H1 (cell line): ENCODE results near the gene PPP1R12C. TPM values are rescaled to one million over a fixed set of nuclear protein-coding genes. Genes with fewer than 3 reads are reported as not detected.

ENCODE experiments used
- CTCF ChIA-PET: fragments of 300-600 bp; sonication (Branson Sonifier 250); formaldehyde crosslinking; loops from one replicate; lab custom pipeline; 2021; ENCODE audit not compliant: partially characterized antibody; lab: Charles Lee
- POLR2A ChIA-PET: fragments of 300-600 bp; sonication (Branson Sonifier 250); formaldehyde crosslinking; loops from one replicate; lab custom pipeline; 2021; ENCODE audit warnings: inconsistent platforms; ENCODE audit not compliant: partially characterized antibody; lab: Charles Lee
- DNase-seq, 2 experiments: peaks; one replicate each; pipeline versions ENCODE4 v3.0.0 to v3.0.0-alpha.2; 2010 to 2022; ENCODE audit warnings: low spot score in 2 of 2, low read depth in 1 of 2, mixed read lengths in 1 of 2
- FAIRE-seq: peaks from 2 replicates; lab custom pipeline; 2011; peaks lifted over from hg19 to GRCh38; lab: Jason Lieb, UNC
- H2AFZ ChIP-seq: 2 replicates; pipeline ENCODE4 v1.8.1; 2012; ENCODE audit warnings: low read length, inconsistent platforms
- H2AK5ac ChIP-seq: 2 replicates; pipeline ENCODE4 v1.6.1; 2013; ENCODE audit warnings: low read depth, low read length
- H2BK120ac ChIP-seq: replicated peaks from 2 replicates; pipeline ENCODE3; 2013; ENCODE audit warnings: low read depth, low read length, inconsistent platforms
- H2BK12ac ChIP-seq: 2 replicates; pipeline ENCODE4 v1.6.1; 2013; ENCODE audit warnings: low read depth, low read length
- H2BK15ac ChIP-seq: 2 replicates; pipeline ENCODE4 v1.6.1; 2013; ENCODE audit warnings: low read length
- H2BK20ac ChIP-seq: 2 replicates; pipeline ENCODE4 v1.6.1; 2013; ENCODE audit warnings: low read length
- H2BK5ac ChIP-seq: 2 replicates; pipeline ENCODE4 v1.6.1; 2013; ENCODE audit warnings: low read depth, low read length
- H3K14ac ChIP-seq: 2 replicates; pipeline ENCODE4 v1.6.1; 2013; ENCODE audit warnings: inconsistent platforms; ENCODE audit not compliant: insufficient read length
- H3K18ac ChIP-seq: 2 replicates; pipeline ENCODE4 v1.6.1; 2013; ENCODE audit warnings: low read length; ENCODE audit errors: extremely low read depth
- H3K23ac ChIP-seq: 2 replicates; pipeline ENCODE4 v1.6.1; 2013; ENCODE audit warnings: inconsistent platforms; ENCODE audit not compliant: insufficient read length
- H3K23me2 ChIP-seq: 2 replicates; pipeline ENCODE4 v1.6.1; 2013; ENCODE audit warnings: low read depth, low read length
- H3K27ac ChIP-seq: 2 replicates; pipeline ENCODE4 v1.6.1; 2011; ENCODE audit warnings: low read depth, low read length, inconsistent platforms
- H3K27me3 ChIP-seq, 4 experiments: replicated peaks in 1 of 4; 1 replicate in 1 of 4; 2 replicates in 3 of 4; pipeline versions ENCODE4 v1.6.1 to v1.8.1; 2011 to 2013; ENCODE audit warnings: low read length in 3 of 4, mild to moderate bottlenecking in 3 of 4, inconsistent platforms in 2 of 4, mixed read lengths in 2 of 4, moderate library complexity in 1 of 4; ENCODE audit not compliant: control insufficient read depth in 3 of 4, insufficient read depth in 3 of 4; ENCODE audit errors: extremely low read depth in 1 of 4
- H3K36me3 ChIP-seq, 4 experiments: 2 replicates each; pipeline versions ENCODE4 v1.6.1 to v1.8.1; 2011 to 2013; ENCODE audit warnings: mild to moderate bottlenecking in 4 of 4, low read length in 3 of 4, moderate library complexity in 2 of 4, control low read depth in 1 of 4, inconsistent platforms in 1 of 4; ENCODE audit not compliant: insufficient read depth in 4 of 4, control insufficient read depth in 2 of 4
- H3K4ac ChIP-seq: replicated peaks from 2 replicates; pipeline ENCODE3; 2013; ENCODE audit warnings: low read length, low read depth, mixed read lengths, inconsistent platforms; ENCODE audit not compliant: insufficient read length
- H3K4me1 ChIP-seq, 4 experiments: replicated peaks in 1 of 4; 1 replicate in 1 of 4; 2 replicates in 3 of 4; pipeline versions ENCODE4 v1.6.1 to v1.8.1; 2011 to 2013; ENCODE audit warnings: low read length in 3 of 4, inconsistent platforms in 2 of 4, mixed read lengths in 1 of 4; ENCODE audit not compliant: insufficient read depth in 4 of 4, control insufficient read depth in 3 of 4
- H3K4me2 ChIP-seq, 2 experiments: 2 replicates each; pipeline versions ENCODE4 v1.6.1 to v1.8.1; 2011 to 2013; ENCODE audit warnings: low read depth in 2 of 2, low read length in 2 of 2, control low read depth in 1 of 2, inconsistent platforms in 1 of 2, mild to moderate bottlenecking in 1 of 2; ENCODE audit not compliant: insufficient read depth in 1 of 2
- H3K4me3 ChIP-seq, 4 experiments: fragments of 200-600, 300-600 bp in 1 of 4; sonication (generic), shearing (Covaris generic), sonication (Bioruptor Twin) in 1 of 4; 2 replicates each; pipeline versions ENCODE4 v1.5.1 to v1.8.1; 2011 to 2016; ENCODE audit warnings: low read length in 4 of 4, low read depth in 3 of 4, control low read depth in 2 of 4, inconsistent platforms in 2 of 4, mild to moderate bottlenecking in 2 of 4, mixed read lengths in 1 of 4, moderate library complexity in 1 of 4; ENCODE audit not compliant: insufficient read depth in 2 of 4; ENCODE audit errors: extremely low read depth in 1 of 4
- H3K56ac ChIP-seq: replicated peaks from 2 replicates; pipeline ENCODE3; 2013; ENCODE audit warnings: low read depth, mild to moderate bottlenecking, mixed read lengths, low read length, inconsistent platforms; ENCODE audit not compliant: insufficient read length
- H3K79me1 ChIP-seq: 2 replicates; pipeline ENCODE4 v1.6.1; 2013; ENCODE audit warnings: low read depth, low read length, control low read depth
- H3K79me2 ChIP-seq, 2 experiments: 2 replicates each; pipeline versions ENCODE4 v1.6.1 to v1.8.1; 2012 to 2013; ENCODE audit warnings: low read length in 2 of 2, mild to moderate bottlenecking in 2 of 2, inconsistent platforms in 1 of 2; ENCODE audit not compliant: insufficient read depth in 2 of 2, control insufficient read depth in 1 of 2
- H3K9ac ChIP-seq, 4 experiments: replicated peaks in 1 of 4; 1 replicate in 1 of 4; 2 replicates in 3 of 4; pipeline versions ENCODE4 v1.6.1 to v1.8.1; 2011 to 2013; ENCODE audit warnings: low read depth in 3 of 4, low read length in 3 of 4, control low read depth in 2 of 4, mild to moderate bottlenecking in 2 of 4, moderate library complexity in 2 of 4, inconsistent platforms in 1 of 4; ENCODE audit errors: extremely low read depth in 1 of 4
- H3K9me3 ChIP-seq, 2 experiments: 2 replicates each; pipeline versions ENCODE4 v1.6.1 to v1.8.1; 2012 to 2013; ENCODE audit warnings: mild to moderate bottlenecking in 2 of 2, moderate library complexity in 2 of 2, control low read depth in 1 of 2, inconsistent platforms in 1 of 2, low read depth in 1 of 2, low read length in 1 of 2, mixed read lengths in 1 of 2; ENCODE audit not compliant: insufficient read depth in 2 of 2
- H4K20me1 ChIP-seq, 2 experiments: replicated peaks in 1 of 2; 2 replicates each; pipeline versions ENCODE3 to v1.8.1; 2011 to 2013; ENCODE audit warnings: inconsistent platforms in 2 of 2, low read length in 2 of 2, mild to moderate bottlenecking in 1 of 2; ENCODE audit not compliant: insufficient read depth in 2 of 2, control insufficient read depth in 1 of 2
- H4K5ac ChIP-seq: 2 replicates; pipeline ENCODE4 v1.6.1; 2013; ENCODE audit warnings: low read length, low read depth, mixed read lengths, inconsistent platforms; ENCODE audit not compliant: insufficient read length
- H4K8ac ChIP-seq: 2 replicates; pipeline ENCODE4 v1.8.0; 2013; ENCODE audit warnings: mild to moderate bottlenecking, moderate library complexity, low read length, inconsistent platforms; ENCODE audit not compliant: insufficient read depth; ENCODE audit errors: extremely low read depth
- H4K91ac ChIP-seq: replicated peaks from 2 replicates; pipeline ENCODE3; 2013; ENCODE audit warnings: low read length, mixed read lengths, inconsistent platforms; ENCODE audit not compliant: insufficient read length
- CHD1 ChIP-seq: IDR thresholded peaks from 2 replicates; pipeline ENCODE4 v1.6.1; 2012; ENCODE audit warnings: low read depth, low read length, improper control_type of control experiment
- CHD2 ChIP-seq: IDR thresholded peaks from 2 replicates; pipeline ENCODE4 v1.6.1; 2012; ENCODE audit warnings: low read length, improper control_type of control experiment
- CREB1 ChIP-seq: IDR thresholded peaks from 2 replicates; pipeline ENCODE4 v1.6.1; 2012; ENCODE audit warnings: inconsistent platforms
- GTF2F1 ChIP-seq: IDR thresholded peaks from 2 replicates; pipeline ENCODE4 v1.6.1; 2012; ENCODE audit warnings: low read depth, low read length, improper control_type of control experiment, borderline replicate concordance
- KDM1A ChIP-seq: fragments of 200-600, 300-600 bp; sonication (generic); IDR thresholded peaks from 2 replicates; pipeline ENCODE4 v1.7.1; 2016; ENCODE audit warnings: mild to moderate bottlenecking, low read length, borderline replicate concordance
- RAD21 ChIP-seq, 2 experiments: IDR thresholded peaks in 1 of 2; conservative IDR thresholded peaks in 1 of 2; 2 replicates each; pipeline ENCODE4 v1.6.1; 2011; ENCODE audit warnings: low read depth in 2 of 2, low read length in 2 of 2, improper control_type of control experiment in 1 of 2, inconsistent platforms in 1 of 2, mild to moderate bottlenecking in 1 of 2, moderate library complexity in 1 of 2
- RNF2 ChIP-seq: fragments of 200-900, 300-1000 bp; sonication (generic); IDR thresholded peaks from 2 replicates; pipeline ENCODE4 v1.7.1; 2016; ENCODE audit warnings: borderline replicate concordance, low read depth, mild to moderate bottlenecking, antibody characterized with exemption, low read length; ENCODE audit not compliant: poor library complexity, severe bottlenecking; ENCODE audit errors: missing control alignments
- SAP30 ChIP-seq: fragments of 300-600 bp; sonication (generic); IDR thresholded peaks from 2 replicates; pipeline ENCODE4 v1.7.1; 2012; ENCODE audit warnings: low read length, moderate library complexity, mild to moderate bottlenecking, inconsistent platforms; ENCODE audit not compliant: insufficient read depth, insufficient replicate concordance
- SIX5 ChIP-seq: IDR thresholded peaks from 2 replicates; pipeline ENCODE4 v1.6.1; 2011; ENCODE audit warnings: mild to moderate bottlenecking, low read depth, low read length
- SRF ChIP-seq: IDR thresholded peaks from 2 replicates; pipeline ENCODE4 v1.6.1; 2011; ENCODE audit warnings: mild to moderate bottlenecking, low read depth, low read length, moderate library complexity
- TEAD4 ChIP-seq: IDR thresholded peaks from 2 replicates; pipeline ENCODE4 v1.6.1; 2012; ENCODE audit warnings: low read depth, low read length, inconsistent platforms, mixed read lengths
- YY1 ChIP-seq: IDR thresholded peaks from 2 replicates; pipeline ENCODE4 v1.6.1; 2011; ENCODE audit warnings: low read depth, mild to moderate bottlenecking, low read length
- WGBS, 2 experiments: shearing (Covaris generic) in 1 of 2; methylation state at CpG; one replicate each; pipeline versions ENCODE4 v1.1.6 to v1.1.7; 2013 to 2015; ENCODE audit warnings: low lambda C conversion rate in 2 of 2, mixed read lengths in 2 of 2, inconsistent platforms in 1 of 2, low coverage in 1 of 2, missing lambda C conversion rate in 1 of 2; ENCODE audit not compliant: insufficient replicate concordance in 2 of 2, insufficient coverage in 1 of 2, insufficient read length in 1 of 2; ENCODE audit errors: extremely low coverage in 1 of 2, missing lambda C conversion rate in 1 of 2; 5-methylcytosine and 5-hydroxymethylcytosine counted together
- polyA plus RNA-seq, 7 experiments: library from polyadenylated mRNA; depleted of rRNA in 3 of 7; stranded (reverse) in 5 of 7; unstranded in 2 of 7; fragments of >200 nt in 5 of 7; fragments of 200-250 nt in 2 of 7; gene quantifications; 1 replicate in 5 of 7; 2 replicates in 1 of 7; 4 replicates in 1 of 7; pipeline versions ENCODE4 v1.2.1 to v1.2.3, GENCODE V29; 2011 to 2013; ENCODE audit warnings: missing spikeins in 2 of 7, mixed read lengths in 2 of 7
- total RNA-seq: library from RNA; stranded (reverse); fragmentation: NEBNext Ultra II Directional; extraction: Animal tissue kit (Norgen Biotek cat#: 25700); gene quantifications from 2 replicates; pipeline ENCODE4 v1.2.1, GENCODE V29; 2021

Gene PPP1R12C
- total and polyA plus RNA-seq, 2 of the 8 experiments (the other 6 are each of a cell fraction or from before 2014, with no cell fraction given), result 31.7 to 71.5 TPM

- Histone ChIP-seq H2BK120ac (no peak overlapping the region), H2AK5ac (no peak overlapping the region), H2BK20ac (no peak overlapping the region), H3K27ac (0 out of 2 replicates have a peak overlapping the region, but pooled peaks have one; percentile 46), H3K14ac (no peak overlapping the region), H3K56ac (no peak overlapping the region), H4K5ac (peak overlapping the region; percentile 93), H3K79me2 (peaks cover 0 to 28% of the 10 kb centered on the region in 2 experiments; a peak in 2 of 4 replicates), H3K27me3 (no peaks in the 10 kb centered on the region), H3K9ac (peak overlapping the region in 3 of 4 experiments; percentile 28 to 83 (median 48); a peak in 6 of 7 replicates), H3K4me2 (peak overlapping the region; percentile 73 to 99), H2BK12ac (peak overlapping the region; percentile 84), H4K8ac (peak overlapping the region; percentile 88; the same call in 1 of the 2 replicates), H3K4me1 (peaks cover 0 to 20% (median 14%) of the 10 kb centered on the region in 4 experiments; a peak in 5 of 7 replicates), H3K23me2 (peaks cover 17% of the 10 kb centered on the region), H4K20me1 (peaks cover 17 to 21% of the 10 kb centered on the region in 2 experiments), H3K18ac (peak overlapping the region; percentile 97), H2BK15ac (no peak overlapping the region), H3K4me3 (peak overlapping the region; percentile 69 to 89 (median 79)), H3K4ac (no peak overlapping the region), H3K9me3 (no peaks in the 10 kb centered on the region), H4K91ac (peak overlapping the region; percentile 87), H3K36me3 (no peaks in the 10 kb centered on the region), H3K23ac (no peak overlapping the region), H2AFZ (peak overlapping the region; percentile 98), H2BK5ac (peak overlapping the region; percentile 93), H3K79me1 (peaks cover 20% of the 10 kb centered on the region)
- FAIRE-seq, result peak; percentile 99
- POLR2A ChIA-PET, result interaction anchor here (0.8 to 6.4 kb wide), 23 partner anchors 8 to 653 kb away, joined by 3 to 72 read pairs (median 4); partner anchors contain the start of genes BRSK1, HSPBP1 and ZNF628
- CTCF ChIA-PET, result interaction anchor here (0.8 to 2.4 kb wide), 9 partner anchors 12 to 47 kb away, joined by 3 to 7 read pairs (median 3); no protein-coding TSS in a partner anchor
- peak; percentile 73 to 94 for DNase-seq
- WGBS, 2 experiments, result 2% methylated on average over 22 of the region's 22 CpGs; no CpG with 5 or more reads in 1 of the 2 experiments
- TF ChIP-seq RNF2 (no peak), SAP30 (no peak), YY1 (peak; percentile 80; the same call in 1 of the 2 replicates), CHD2 (no peak; the same call in 1 of the 2 replicates), CHD1 (no peak), CREB1 (no peak; the same call in none of the 2 replicates), SIX5 (peak; percentile 66), RAD21 (IDR thresholded peaks at IDR 0.05 in 1 of 2, conservative IDR thresholded peaks at IDR 0.05 in 1 of 2; ENCODE audit: low read depth in 2 of 2, low read length in 2 of 2) (no peak), GTF2F1 (no peak), TEAD4 (peak; percentile 42; the same call in 1 of the 2 replicates), KDM1A (no peak), SRF (no peak)
Measured at GRCh38 chr19:55118401-55118991, 1.1 kb upstream of the PPP1R12C start.
